ENCODE results near the gene RIN2. TPM values are rescaled to one million over a fixed set of nuclear protein-coding genes. Genes with fewer than 3 reads are reported as not detected.

Gene RIN2
- total and polyA plus RNA-seq, 2 of the 13 experiments (the other 11 are each of a cell fraction or from before 2014, with no cell fraction given) = 2.5 to 5.1 TPM

DNA sequence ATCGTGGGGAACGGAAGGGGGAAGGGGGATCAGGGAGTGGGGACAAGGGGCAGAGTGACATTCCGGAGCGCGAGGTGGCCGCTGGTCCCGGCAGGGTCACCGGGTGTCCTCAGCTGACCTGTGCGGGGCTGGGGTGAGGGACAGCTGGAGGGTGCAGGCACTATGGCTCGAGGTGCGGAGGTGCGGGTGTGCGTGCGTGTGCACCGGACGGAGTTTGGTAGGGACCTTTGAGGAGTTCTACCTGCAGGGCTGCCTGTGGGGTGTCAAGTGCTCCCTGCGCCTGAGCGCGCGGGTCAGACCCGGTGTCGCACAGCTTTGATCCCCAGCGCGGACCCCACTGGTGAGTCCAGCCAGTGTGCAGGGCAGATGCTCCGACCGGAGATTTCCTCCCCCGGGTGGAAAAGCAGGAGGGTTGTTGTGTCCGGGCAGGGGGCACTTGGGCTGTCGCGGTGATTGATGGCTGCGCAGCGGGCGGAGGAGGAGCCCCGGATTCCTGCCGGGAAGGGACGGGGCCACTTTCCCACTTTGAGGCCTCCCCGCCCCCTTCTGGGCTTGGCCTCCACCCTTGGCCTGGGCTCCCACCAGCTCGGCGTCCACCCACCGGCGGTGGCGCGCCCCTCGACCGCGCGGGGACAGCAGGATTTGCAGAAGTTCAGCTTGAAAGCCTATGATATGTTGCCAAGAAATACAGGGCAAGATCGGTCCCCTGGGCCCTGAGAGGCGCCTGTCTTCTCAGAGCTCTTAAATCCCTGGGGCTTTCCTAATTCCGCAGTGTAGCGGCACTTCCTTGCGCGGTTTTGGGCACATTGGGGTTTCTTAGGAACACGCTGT is 658 bp downstream of the RIN2 start (continued):
- no peak; the same call in 1 of the 2 replicates for TF ChIP-seq ETV6 (CRISPR knock-in tag; conservative IDR thresholded peaks at IDR 0.05)
- peak; percentile 84; the same call in 1 of the 2 replicates for TF ChIP-seq NRL (CRISPR knock-in tag; IDR thresholded peaks at IDR 0.05; ENCODE audit: borderline replicate concordance)
- TF ChIP-seq POGZ (CRISPR knock-in tag; IDR thresholded peaks at IDR 0.05) = no peak
- no peak; the same call in none of the 2 replicates for TF ChIP-seq NR2F6 (IDR thresholded peaks at IDR 0.05)
- TF ChIP-seq NR2F6 (CRISPR knock-in tag; IDR thresholded peaks at IDR 0.05) = peak; percentile 35; the same call in 1 of the 2 replicates
- peak; percentile 48; the same call in 1 of the 2 replicates for TF ChIP-seq ZNF567 (CRISPR knock-in tag; IDR thresholded peaks at IDR 0.05; ENCODE audit: borderline replicate concordance)
- TF ChIP-seq NONO (IDR thresholded peaks at IDR 0.05) = no peak
- no peak; the same call in 1 of the 2 replicates for TF ChIP-seq NONO (CRISPR knock-in tag; conservative IDR thresholded peaks at IDR 0.05)
- peak; percentile 86; the same call in 1 of the 2 replicates for TF ChIP-seq ZXDC (CRISPR knock-in tag; IDR thresholded peaks at IDR 0.05)
- peak; percentile 53; the same call in 1 of the 2 replicates for TF ChIP-seq FUBP1 (CRISPR knock-in tag; IDR thresholded peaks at IDR 0.05; ENCODE audit: borderline replicate concordance)
- TF ChIP-seq AGO1 (IDR thresholded peaks at IDR 0.05; ENCODE audit: low read depth, low read length, poor library complexity, severe bottlenecking) = peak; percentile 74
- TF ChIP-seq ZNF552 (CRISPR knock-in tag; IDR thresholded peaks at IDR 0.05; ENCODE audit: borderline replicate concordance) = no peak
- TF ChIP-seq SP2 (CRISPR knock-in tag; IDR thresholded peaks at IDR 0.05) = 0 out of 2 replicates have a peak, but pooled peaks have one; percentile 17
- TF ChIP-seq ZFY (CRISPR knock-in tag; IDR thresholded peaks at IDR 0.05) = peak; percentile 50
- TF ChIP-seq NR2C2 (CRISPR knock-in tag; IDR thresholded peaks at IDR 0.05; ENCODE audit: borderline replicate concordance) = peak; percentile 51; the same call in 1 of the 2 replicates
- TF ChIP-seq SOX13 (IDR thresholded peaks at IDR 0.05) = no peak
- peak in 1 of 2 experiments; percentile 83; a peak in 2 of 4 replicates for TF ChIP-seq SOX13 (CRISPR knock-in tag; conservative IDR thresholded peaks at IDR 0.05 in 1 of 2, IDR thresholded peaks at IDR 0.05 in 1 of 2)
- TF ChIP-seq HMGXB3 (CRISPR knock-in tag; IDR thresholded peaks at IDR 0.05; ENCODE audit: borderline replicate concordance) = peak; percentile 33; the same call in 1 of the 2 replicates
- no peak for TF ChIP-seq POLR2AphosphoS5 (IDR thresholded peaks at IDR 0.05; ENCODE audit: low read depth, low read length)

All from HepG2 (cell line).